H1 (cell line): ENCODE measurements around the gene SNCAIP. TPM values are rescaled to one million over a fixed set of nuclear protein-coding genes. Genes with fewer than 3 reads are reported as not detected.

Experiments
- BCL11A ChIP-seq, 2 experiments: IDR thresholded peaks; one replicate each; pipeline ENCODE4 v1.6.1; 2011; ENCODE audit warnings: low read depth in 2 of 2, low read length in 2 of 2, mild to moderate bottlenecking in 2 of 2
- CBX8 ChIP-seq: fragments of 300-800, 300-1000 bp; sonication (generic); IDR thresholded peaks from 2 replicates; pipeline ENCODE4 v1.7.1; 2016; ENCODE audit warnings: low read depth, low read length, borderline replicate concordance
- CEBPB ChIP-seq: IDR thresholded peaks from 2 replicates; pipeline ENCODE4 v1.6.1; 2012; ENCODE audit warnings: low read depth, low read length
- CHD2 ChIP-seq: IDR thresholded peaks from 2 replicates; pipeline ENCODE4 v1.6.1; 2012; ENCODE audit warnings: low read length, improper control_type of control experiment
- EGR1 ChIP-seq: IDR thresholded peaks from 2 replicates; pipeline ENCODE4 v1.6.1; 2011; ENCODE audit warnings: low read depth, low read length, borderline replicate concordance
- EP300 ChIP-seq, 2 experiments: IDR thresholded peaks; 1 replicate in 1 of 2; 2 replicates in 1 of 2; pipeline ENCODE4 v1.6.1; 2011 to 2012; ENCODE audit warnings: low read depth in 2 of 2, low read length in 2 of 2, mild to moderate bottlenecking in 2 of 2, borderline replicate concordance in 1 of 2, inconsistent platforms in 1 of 2, moderate library complexity in 1 of 2
- GABPA ChIP-seq: IDR thresholded peaks from 2 replicates; pipeline ENCODE4 v1.6.1; 2011; ENCODE audit warnings: mild to moderate bottlenecking, low read length, moderate library complexity, borderline replicate concordance; ENCODE audit not compliant: insufficient read depth
- NRF1 ChIP-seq: IDR thresholded peaks from 2 replicates; pipeline ENCODE4 v1.6.1; 2011; ENCODE audit warnings: mild to moderate bottlenecking, low read depth, low read length, improper control_type of control experiment
- POLR2AphosphoS5 ChIP-seq: IDR thresholded peaks from 2 replicates; pipeline ENCODE4 v1.6.1; 2011; ENCODE audit warnings: low read depth, low read length
- SP1 ChIP-seq: IDR thresholded peaks from 2 replicates; pipeline ENCODE4 v1.6.1; 2011; ENCODE audit warnings: low read depth, low read length
- TAF1 ChIP-seq: IDR thresholded peaks from 2 replicates; pipeline ENCODE4 v1.6.1; 2011; ENCODE audit warnings: mild to moderate bottlenecking, low read depth, low read length
- polyA plus RNA-seq, 7 experiments: library from polyadenylated mRNA; depleted of rRNA in 3 of 7; stranded (reverse) in 5 of 7; unstranded in 2 of 7; fragments of >200 nt in 5 of 7; fragments of 200-250 nt in 2 of 7; gene quantifications; 1 replicate in 5 of 7; 2 replicates in 1 of 7; 4 replicates in 1 of 7; pipeline versions ENCODE4 v1.2.1 to v1.2.3, GENCODE V29; 2011 to 2013; ENCODE audit warnings: missing spikeins in 2 of 7, mixed read lengths in 2 of 7
- total RNA-seq: library from RNA; stranded (reverse); fragmentation: NEBNext Ultra II Directional; extraction: Animal tissue kit (Norgen Biotek cat#: 25700); gene quantifications from 2 replicates; pipeline ENCODE4 v1.2.1, GENCODE V29; 2021
- TF ChIP-seq, protein P1 (sequence below): fragments of 300-600 bp; sonication (generic); IDR thresholded peaks from 2 replicates; pipeline ENCODE4 v1.7.1; 2012; ENCODE audit warnings: low read length, moderate library complexity, mild to moderate bottlenecking, inconsistent platforms; ENCODE audit not compliant: insufficient replicate concordance

SNCAIP gene
- total and polyA plus RNA-seq, 2 of the 8 experiments (the other 6 are each of a cell fraction or from before 2014, with no cell fraction given), result 3.9 to 9.0 TPM

DNA sequence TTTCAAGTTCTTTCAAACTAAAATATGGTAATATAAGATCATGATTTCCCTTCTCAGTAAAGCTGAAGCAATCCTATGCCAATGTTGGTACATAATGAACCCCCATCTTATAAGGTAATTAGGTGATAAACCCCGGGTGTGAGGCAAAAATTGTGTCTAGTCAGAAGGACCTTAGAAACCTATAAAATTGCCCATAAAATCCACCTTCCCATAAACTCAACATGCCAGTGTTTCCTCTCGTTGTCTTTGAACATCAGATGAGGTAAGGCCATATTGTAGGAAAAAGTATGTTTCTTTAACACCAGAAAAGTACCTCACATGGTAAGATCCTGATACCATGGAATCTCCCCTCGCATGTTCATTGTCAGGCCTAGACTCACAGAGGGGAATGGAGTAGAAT, 43.3 kb downstream of the SNCAIP start (continued):
- TF ChIP-seq, protein P1, sequence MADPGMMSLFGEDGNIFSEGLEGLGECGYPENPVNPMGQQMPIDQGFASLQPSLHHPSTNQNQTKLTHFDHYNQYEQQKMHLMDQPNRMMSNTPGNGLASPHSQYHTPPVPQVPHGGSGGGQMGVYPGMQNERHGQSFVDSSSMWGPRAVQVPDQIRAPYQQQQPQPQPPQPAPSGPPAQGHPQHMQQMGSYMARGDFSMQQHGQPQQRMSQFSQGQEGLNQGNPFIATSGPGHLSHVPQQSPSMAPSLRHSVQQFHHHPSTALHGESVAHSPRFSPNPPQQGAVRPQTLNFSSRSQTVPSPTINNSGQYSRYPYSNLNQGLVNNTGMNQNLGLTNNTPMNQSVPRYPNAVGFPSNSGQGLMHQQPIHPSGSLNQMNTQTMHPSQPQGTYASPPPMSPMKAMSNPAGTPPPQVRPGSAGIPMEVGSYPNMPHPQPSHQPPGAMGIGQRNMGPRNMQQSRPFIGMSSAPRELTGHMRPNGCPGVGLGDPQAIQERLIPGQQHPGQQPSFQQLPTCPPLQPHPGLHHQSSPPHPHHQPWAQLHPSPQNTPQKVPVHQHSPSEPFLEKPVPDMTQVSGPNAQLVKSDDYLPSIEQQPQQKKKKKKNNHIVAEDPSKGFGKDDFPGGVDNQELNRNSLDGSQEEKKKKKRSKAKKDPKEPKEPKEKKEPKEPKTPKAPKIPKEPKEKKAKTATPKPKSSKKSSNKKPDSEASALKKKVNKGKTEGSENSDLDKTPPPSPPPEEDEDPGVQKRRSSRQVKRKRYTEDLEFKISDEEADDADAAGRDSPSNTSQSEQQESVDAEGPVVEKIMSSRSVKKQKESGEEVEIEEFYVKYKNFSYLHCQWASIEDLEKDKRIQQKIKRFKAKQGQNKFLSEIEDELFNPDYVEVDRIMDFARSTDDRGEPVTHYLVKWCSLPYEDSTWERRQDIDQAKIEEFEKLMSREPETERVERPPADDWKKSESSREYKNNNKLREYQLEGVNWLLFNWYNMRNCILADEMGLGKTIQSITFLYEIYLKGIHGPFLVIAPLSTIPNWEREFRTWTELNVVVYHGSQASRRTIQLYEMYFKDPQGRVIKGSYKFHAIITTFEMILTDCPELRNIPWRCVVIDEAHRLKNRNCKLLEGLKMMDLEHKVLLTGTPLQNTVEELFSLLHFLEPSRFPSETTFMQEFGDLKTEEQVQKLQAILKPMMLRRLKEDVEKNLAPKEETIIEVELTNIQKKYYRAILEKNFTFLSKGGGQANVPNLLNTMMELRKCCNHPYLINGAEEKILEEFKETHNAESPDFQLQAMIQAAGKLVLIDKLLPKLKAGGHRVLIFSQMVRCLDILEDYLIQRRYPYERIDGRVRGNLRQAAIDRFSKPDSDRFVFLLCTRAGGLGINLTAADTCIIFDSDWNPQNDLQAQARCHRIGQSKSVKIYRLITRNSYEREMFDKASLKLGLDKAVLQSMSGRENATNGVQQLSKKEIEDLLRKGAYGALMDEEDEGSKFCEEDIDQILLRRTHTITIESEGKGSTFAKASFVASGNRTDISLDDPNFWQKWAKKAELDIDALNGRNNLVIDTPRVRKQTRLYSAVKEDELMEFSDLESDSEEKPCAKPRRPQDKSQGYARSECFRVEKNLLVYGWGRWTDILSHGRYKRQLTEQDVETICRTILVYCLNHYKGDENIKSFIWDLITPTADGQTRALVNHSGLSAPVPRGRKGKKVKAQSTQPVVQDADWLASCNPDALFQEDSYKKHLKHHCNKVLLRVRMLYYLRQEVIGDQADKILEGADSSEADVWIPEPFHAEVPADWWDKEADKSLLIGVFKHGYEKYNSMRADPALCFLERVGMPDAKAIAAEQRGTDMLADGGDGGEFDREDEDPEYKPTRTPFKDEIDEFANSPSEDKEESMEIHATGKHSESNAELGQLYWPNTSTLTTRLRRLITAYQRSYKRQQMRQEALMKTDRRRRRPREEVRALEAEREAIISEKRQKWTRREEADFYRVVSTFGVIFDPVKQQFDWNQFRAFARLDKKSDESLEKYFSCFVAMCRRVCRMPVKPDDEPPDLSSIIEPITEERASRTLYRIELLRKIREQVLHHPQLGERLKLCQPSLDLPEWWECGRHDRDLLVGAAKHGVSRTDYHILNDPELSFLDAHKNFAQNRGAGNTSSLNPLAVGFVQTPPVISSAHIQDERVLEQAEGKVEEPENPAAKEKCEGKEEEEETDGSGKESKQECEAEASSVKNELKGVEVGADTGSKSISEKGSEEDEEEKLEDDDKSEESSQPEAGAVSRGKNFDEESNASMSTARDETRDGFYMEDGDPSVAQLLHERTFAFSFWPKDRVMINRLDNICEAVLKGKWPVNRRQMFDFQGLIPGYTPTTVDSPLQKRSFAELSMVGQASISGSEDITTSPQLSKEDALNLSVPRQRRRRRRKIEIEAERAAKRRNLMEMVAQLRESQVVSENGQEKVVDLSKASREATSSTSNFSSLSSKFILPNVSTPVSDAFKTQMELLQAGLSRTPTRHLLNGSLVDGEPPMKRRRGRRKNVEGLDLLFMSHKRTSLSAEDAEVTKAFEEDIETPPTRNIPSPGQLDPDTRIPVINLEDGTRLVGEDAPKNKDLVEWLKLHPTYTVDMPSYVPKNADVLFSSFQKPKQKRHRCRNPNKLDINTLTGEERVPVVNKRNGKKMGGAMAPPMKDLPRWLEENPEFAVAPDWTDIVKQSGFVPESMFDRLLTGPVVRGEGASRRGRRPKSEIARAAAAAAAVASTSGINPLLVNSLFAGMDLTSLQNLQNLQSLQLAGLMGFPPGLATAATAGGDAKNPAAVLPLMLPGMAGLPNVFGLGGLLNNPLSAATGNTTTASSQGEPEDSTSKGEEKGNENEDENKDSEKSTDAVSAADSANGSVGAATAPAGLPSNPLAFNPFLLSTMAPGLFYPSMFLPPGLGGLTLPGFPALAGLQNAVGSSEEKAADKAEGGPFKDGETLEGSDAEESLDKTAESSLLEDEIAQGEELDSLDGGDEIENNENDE, result no peak
- TF ChIP-seq NRF1, result no peak
- TF ChIP-seq CHD2, result no peak
- TF ChIP-seq GABPA, result no peak
- no peak for TF ChIP-seq CBX8
- no peak for TF ChIP-seq TAF1
- TF ChIP-seq EP300 (IDR thresholded peaks at IDR 0.05; ENCODE audit: borderline replicate concordance in 1 of 2, low read depth in 2 of 2, low read length in 2 of 2), result no peak
- TF ChIP-seq EGR1, result no peak
- TF ChIP-seq POLR2AphosphoS5, result no peak
- TF ChIP-seq BCL11A (IDR thresholded peaks at IDR 0.05; ENCODE audit: low read depth in 2 of 2, low read length in 2 of 2), result no peak
- no peak for TF ChIP-seq SP1
- no peak for TF ChIP-seq CEBPB
- TF ChIP-seq, all 59 proteins: peak for 0
